Measurements from ENCODE around the gene SSH3.

GRCh38 chr11:67287355-67288197 is 15.8 kb upstream of the SSH3 start:
- no peak for TF ChIP-seq YY1 (IDR thresholded peaks at IDR 0.05; ENCODE audit: insufficient read depth, insufficient read length)
- no peak for TF ChIP-seq ZNF274 (IDR thresholded peaks at IDR 0.05; ENCODE audit: low read depth, low read length)
- no peak for TF ChIP-seq SUZ12 (IDR thresholded peaks at IDR 0.05; ENCODE audit: extremely low read depth, insufficient read depth, insufficient read length)

All from NT2/D1 (cell line).